CD14-positive monocyte (primary cell): ENCODE data around the gene CDH23. TPM values are rescaled to one million over a fixed set of nuclear protein-coding genes. Genes with fewer than 3 reads are reported as not detected.

Experiments used
- DNase-seq, 3 donors: peaks; one replicate each; pipeline ENCODE4 v3.0.0-alpha.2; 2011 to 2022
- H2AFZ ChIP-seq: 2 replicates; pipeline ENCODE4 v1.6.0; 2012; ENCODE audit warnings: mild to moderate bottlenecking, low read depth, low read length, inconsistent platforms; ENCODE audit not compliant: insufficient read depth, poor library complexity, severe bottlenecking
- H3K27ac ChIP-seq, 2 donors: 1 replicate in 1 of 2; 2 replicates in 1 of 2; pipeline ENCODE4 v1.5.1; 2012 to 2013; ENCODE audit warnings: low read length in 2 of 2, control low read depth in 1 of 2, inconsistent platforms in 1 of 2, low read depth in 1 of 2, mild to moderate bottlenecking in 1 of 2
- H3K27me3 ChIP-seq, 2 donors: one replicate each; pipeline versions ENCODE4 v1.6.0 to v1.6.1; 2011 to 2013; ENCODE audit warnings: low read length in 2 of 2; ENCODE audit not compliant: control insufficient read depth in 2 of 2, insufficient read depth in 2 of 2
- H3K36me3 ChIP-seq, 2 donors: replicated peaks in 1 of 2; 1 replicate in 1 of 2; 2 replicates in 1 of 2; pipeline versions ENCODE4 v1.5.1 to v1.6.1; 2012 to 2013; ENCODE audit warnings: low read length in 2 of 2, control low read depth in 1 of 2, inconsistent platforms in 1 of 2, mild to moderate bottlenecking in 1 of 2; ENCODE audit not compliant: insufficient read depth in 2 of 2, control insufficient read depth in 1 of 2
- H3K4me1 ChIP-seq, 2 donors: 1 replicate in 1 of 2; 2 replicates in 1 of 2; pipeline versions ENCODE4 v1.5.1 to v1.6.1; 2012 to 2013; ENCODE audit warnings: low read length in 2 of 2, control low read depth in 1 of 2, inconsistent platforms in 1 of 2, mild to moderate bottlenecking in 1 of 2, moderate library complexity in 1 of 2; ENCODE audit not compliant: insufficient read depth in 2 of 2, control insufficient read depth in 1 of 2
- H3K4me2 ChIP-seq: replicated peaks from 2 replicates; pipeline ENCODE3; 2012; ENCODE audit warnings: low read length, moderate library complexity, mild to moderate bottlenecking; ENCODE audit not compliant: poor library complexity, severe bottlenecking; ENCODE audit errors: extremely low read depth
- H3K4me3 ChIP-seq, 3 experiments: fragments of 200-600 bp in 1 of 3; sonication (generic) in 1 of 3; replicated peaks in 1 of 3; 1 replicate in 2 of 3; 2 replicates in 1 of 3; pipeline ENCODE4 v1.5.1; 2011 to 2013; ENCODE audit warnings: low read length in 3 of 3, mild to moderate bottlenecking in 3 of 3, control low read depth in 2 of 3, low read depth in 2 of 3, inconsistent platforms in 1 of 3, moderate library complexity in 1 of 3
- H3K79me2 ChIP-seq: 2 replicates; pipeline ENCODE4 v1.6.0; 2012; ENCODE audit warnings: mild to moderate bottlenecking, control low read depth, inconsistent platforms, low read length, moderate library complexity; ENCODE audit not compliant: insufficient read depth
- H3K9ac ChIP-seq: 2 replicates; pipeline ENCODE4 v1.6.0; 2017; ENCODE audit warnings: low read length, mild to moderate bottlenecking; ENCODE audit not compliant: insufficient read depth, poor library complexity, severe bottlenecking
- H3K9me3 ChIP-seq, 2 donors: replicated peaks in 1 of 2; 1 replicate in 1 of 2; 2 replicates in 1 of 2; pipeline versions ENCODE4 v1.5.1 to v1.6.1; 2012 to 2013; ENCODE audit warnings: low read length in 2 of 2, control low read depth in 1 of 2; ENCODE audit not compliant: control insufficient read depth in 1 of 2, insufficient read depth in 1 of 2
- H4K20me1 ChIP-seq: 2 replicates; pipeline ENCODE4 v1.6.0; 2012; ENCODE audit warnings: mild to moderate bottlenecking, low read length, control low read depth, moderate library complexity; ENCODE audit not compliant: insufficient read depth
- H3K27ac Mint-ChIP-seq, 7 donors: one replicate each; pipeline ENCODE4 v1.8.0; 2020; ENCODE audit warnings: mild to moderate bottlenecking in 7 of 7, mixed read lengths in 7 of 7, moderate library complexity in 6 of 7, inconsistent platforms in 2 of 7
- H3K27me3 Mint-ChIP-seq, 3 donors: one replicate each; pipeline ENCODE4 v1.8.0; 2021 to 2022; ENCODE audit warnings: low read depth in 3 of 3, mild to moderate bottlenecking in 3 of 3, mixed read lengths in 3 of 3, moderate library complexity in 3 of 3, inconsistent platforms in 1 of 3
- H3K36me3 Mint-ChIP-seq, 2 donors: one replicate each; pipeline ENCODE4 v1.8.0; 2020; ENCODE audit warnings: mixed read lengths in 2 of 2, inconsistent platforms in 1 of 2, mild to moderate bottlenecking in 1 of 2
- H3K4me1 Mint-ChIP-seq: one replicate; pipeline ENCODE4 v1.8.0; 2020; ENCODE audit warnings: mild to moderate bottlenecking, mixed read lengths
- H3K4me3 Mint-ChIP-seq, 2 donors: one replicate each; pipeline ENCODE4 v1.8.0; 2020; ENCODE audit warnings: mild to moderate bottlenecking in 2 of 2, mixed read lengths in 2 of 2, moderate library complexity in 1 of 2
- H3K9me3 Mint-ChIP-seq, 7 donors: one replicate each; pipeline ENCODE4 v1.8.0; 2020 to 2022; ENCODE audit warnings: mixed read lengths in 7 of 7, mild to moderate bottlenecking in 6 of 7, moderate library complexity in 6 of 7, inconsistent platforms in 2 of 7
- CTCF ChIP-seq: fragments of 200-600 bp; IDR thresholded peaks from one replicate; pipeline ENCODE4 v1.8.0; 2022; ENCODE audit warnings: antibody characterized with exemption, mild to moderate bottlenecking
- WGBS: methylation state at CpG from one replicate; pipeline ENCODE4 v1.1.5; 2013; ENCODE audit warnings: missing lambda C conversion rate; ENCODE audit not compliant: insufficient coverage; 5-methylcytosine and 5-hydroxymethylcytosine counted together
- intact Hi-C, 2 donors: fragments of 100-400 bp; cut with micrococcal nuclease; formaldehyde crosslinking; loops; one replicate each; pipeline versions ENCODE4 v1.15.0 to v1.15.1; 2023
- polyA plus RNA-seq, 3 donors: library from polyadenylated mRNA; depleted of rRNA in 1 of 3; unstranded in 2 of 3; stranded (reverse) in 1 of 3; fragments of 300-500 nt in 2 of 3; fragments of >200 nt in 1 of 3; fragmentation: Illumina TruSeq in 2 of 3; gene quantifications; 1 replicate in 2 of 3; 2 replicates in 1 of 3; pipeline ENCODE4 v1.2.3, GENCODE V29; 2012 to 2021

The CDH23 gene
- polyA plus RNA-seq, 3 donors = 8.2 to 36.2 (median 10.5) TPM

GRCh38 chr10:71567006-71567405 is 170.3 kb downstream of the CDH23 start:
- TF ChIP-seq CTCF = no peak
- intact Hi-C loops = loop anchor here in 1 of 2 donors (5.0 kb wide), 1 partner anchor 250 kb away; the partner anchor contains the start of gene SLC29A3
- H3K27me3 ChIP-seq = no peaks in the 10 kb centered on the region
- H3K4me1 ChIP-seq = no peaks in the 10 kb centered on the region
- Mint-ChIP-seq H3K36me3 (no peaks in the 10 kb centered on the region), H3K27ac (no peak overlapping the region), H3K4me1 (no peaks in the 10 kb centered on the region), H3K27me3 (peaks cover 1 to 3% (median 1%) of the 10 kb centered on the region in 3 donors), H3K4me3 (no peak overlapping the region), H3K9me3 (no peaks in the 10 kb centered on the region)
- no peaks in the 10 kb centered on the region for H4K20me1 ChIP-seq
- H3K36me3 ChIP-seq = no peaks in the 10 kb centered on the region
- H3K4me3 ChIP-seq = no peak overlapping the region
- H2AFZ ChIP-seq = no peak overlapping the region
- H3K9ac ChIP-seq = no peak overlapping the region
- WGBS = 98% methylated on average over 5 of the region's 5 CpGs
- no peak for DNase-seq
- H3K27ac ChIP-seq = no peak overlapping the region
- no peak overlapping the region for H3K4me2 ChIP-seq
- no peaks in the 10 kb centered on the region for H3K9me3 ChIP-seq
- H3K79me2 ChIP-seq = no peaks in the 10 kb centered on the region

GRCh38 chr10:71568896-71569492 is 172.3 kb downstream of the CDH23 start:
- no peaks in the 10 kb centered on the region for H3K27me3 ChIP-seq
- H3K9ac ChIP-seq = no peak overlapping the region
- Mint-ChIP-seq H3K27me3 (peaks cover 1 to 3% (median 1%) of the 10 kb centered on the region in 3 donors), H3K4me1 (no peaks in the 10 kb centered on the region), H3K36me3 (no peaks in the 10 kb centered on the region), H3K4me3 (no peak overlapping the region), H3K9me3 (no peaks in the 10 kb centered on the region), H3K27ac (no peak overlapping the region)
- DNase-seq = no peak
- no peaks in the 10 kb centered on the region for H3K79me2 ChIP-seq
- no peaks in the 10 kb centered on the region for H3K36me3 ChIP-seq
- H3K4me2 ChIP-seq = no peak overlapping the region
- no peak overlapping the region for H2AFZ ChIP-seq
- H3K27ac ChIP-seq = no peak overlapping the region
- 98% methylated on average over 5 of the region's 5 CpGs for WGBS
- TF ChIP-seq CTCF = no peak
- H4K20me1 ChIP-seq = no peaks in the 10 kb centered on the region
- intact Hi-C loops = loop anchor here in 1 of 2 donors (5.0 kb wide), 1 partner anchor 252 kb away; the partner anchor contains the start of gene SLC29A3
- H3K9me3 ChIP-seq = no peaks in the 10 kb centered on the region
- H3K4me3 ChIP-seq = no peak overlapping the region
- H3K4me1 ChIP-seq = no peaks in the 10 kb centered on the region
